ENCODE data around the gene ANKRD10. TPM values are rescaled to one million over a fixed set of nuclear protein-coding genes. Genes with fewer than 3 reads are reported as not detected.

The ANKRD10 gene
- total RNA-seq, 5 donors from 2014 or later (not counting 1 experiment from before 2014, with no cell fraction given): 93.7 to 133 (median 104) TPM

DNA sequence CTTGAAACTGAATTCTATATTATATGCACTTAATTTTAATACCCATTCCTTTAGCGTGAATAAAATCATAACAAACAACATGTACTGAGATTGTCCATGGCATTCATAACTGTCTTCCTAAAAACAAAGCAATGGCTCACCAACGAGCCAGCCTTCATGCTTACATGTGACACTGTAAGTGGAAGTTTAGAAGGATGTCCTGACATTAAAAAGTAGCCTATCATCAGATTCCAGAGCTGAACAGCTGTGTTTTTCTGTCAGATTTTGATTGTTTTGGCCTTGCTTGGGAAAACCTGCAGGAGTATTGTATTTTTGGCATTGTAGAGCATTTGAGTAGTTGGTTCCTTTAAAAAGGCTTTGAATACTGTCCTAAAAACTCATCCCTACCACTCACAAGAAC, 21.3 kb downstream of the ANKRD10 start:
- no CpG with 5 or more reads among the region's 2 CpGs for WGBS (ENCODE audit: insufficient coverage)

DNA sequence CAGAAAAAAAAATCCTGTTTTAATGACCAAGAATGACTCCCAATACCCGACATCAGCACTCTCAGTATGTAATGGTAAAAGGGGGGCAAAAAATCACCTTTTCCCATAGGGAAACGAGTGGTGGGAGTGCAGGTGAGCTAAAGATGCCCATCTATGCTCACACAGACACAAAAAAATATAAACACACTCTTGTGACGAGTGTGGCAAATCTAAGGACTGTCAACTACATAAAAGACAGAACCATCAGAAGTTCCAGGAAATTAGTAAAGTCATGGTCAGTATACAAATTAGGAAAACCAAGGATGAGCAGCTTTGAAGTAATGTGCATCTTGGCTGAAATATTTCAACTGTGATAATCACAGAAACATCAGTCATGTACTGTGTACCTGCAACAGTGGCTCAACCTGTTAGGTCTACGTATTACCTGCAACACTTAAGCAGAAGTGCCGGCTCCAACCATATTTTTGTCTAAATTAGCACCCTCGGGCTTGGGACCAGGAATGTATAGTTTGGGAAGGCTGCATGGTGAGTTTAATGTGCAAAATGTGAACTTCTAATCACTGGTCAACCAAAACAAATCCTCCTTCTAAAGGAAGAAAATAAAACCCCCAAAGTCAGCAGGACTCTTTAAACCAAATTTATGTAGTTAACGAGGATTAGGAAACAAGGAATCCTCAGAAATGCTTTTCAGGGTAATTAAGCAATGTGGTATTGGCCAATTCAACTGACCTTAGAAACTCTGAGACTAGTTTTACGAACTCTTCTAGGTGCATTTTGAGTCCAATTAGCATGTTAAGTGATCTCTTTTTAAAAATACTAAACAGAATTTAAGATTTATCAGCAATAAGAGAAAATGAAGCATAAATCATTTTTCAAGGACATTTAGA, 24.3 kb downstream of the ANKRD10 start:
- ATAC-seq (replicated peaks in 1 of 4) (no peak), DNase-seq (no peak)
- Mint-ChIP-seq H3K36me3 (peaks cover 20% of the 10 kb centered on the region), H3K4me3 (no peak overlapping the region), H3K27me3 (no peaks in the 10 kb centered on the region), H3K9me3 (no peaks in the 10 kb centered on the region), H3K4me1 (peaks cover 0 to 6% (median 3%) of the 10 kb centered on the region in 3 donors), H3K27ac (no peak overlapping the region)
- no peak overlapping the region for H3K4me3 ChIP-seq (ENCODE audit: control insufficient read depth in 1 of 2, extremely low read depth in 1 of 2, low read length in 1 of 2)
- H3K36me3 ChIP-seq (ENCODE audit: control insufficient read depth in 2 of 2, extremely low read depth in 1 of 2, insufficient read depth in 1 of 2, low read length in 1 of 2): peaks cover 0 to 20% of the 10 kb centered on the region in 2 donors
- H3K4me1 ChIP-seq (ENCODE audit: control insufficient read depth in 1 of 2, extremely low read depth in 1 of 2, insufficient read depth in 2 of 2, low read length in 2 of 2): no peaks in the 10 kb centered on the region
- ChIA-PET CTCF (no interaction called here), POLR2A (no interaction called here)
- 60% methylated on average over 1 of the region's 8 CpGs for WGBS (ENCODE audit: insufficient coverage)
- H3K27ac ChIP-seq (ENCODE audit: low read length): no peak overlapping the region
- H3K27me3 ChIP-seq (replicated peaks in 1 of 2; ENCODE audit: control insufficient read depth in 2 of 2, extremely low read depth in 1 of 2, insufficient read depth in 2 of 2, low read length in 1 of 2): no peaks in the 10 kb centered on the region
- no peaks in the 10 kb centered on the region for H3K9me3 ChIP-seq

More for the DNA sequence above, 21.3 kb downstream of the ANKRD10 start:
- Mint-ChIP-seq H3K27me3 (no peaks in the 10 kb centered on the region), H3K4me1 (peaks cover 2 to 6% (median 3%) of the 10 kb centered on the region in 3 donors), H3K4me3 (no peak overlapping the region), H3K36me3 (peaks cover 30% of the 10 kb centered on the region), H3K9me3 (no peaks in the 10 kb centered on the region), H3K27ac (peak overlapping the region in 1 of 2 donors; percentile 8)
- H3K4me3 ChIP-seq (ENCODE audit: control insufficient read depth in 1 of 2, extremely low read depth in 1 of 2, low read length in 1 of 2): no peak overlapping the region
- ChIA-PET POLR2A (no interaction called here), CTCF (no interaction called here)
- H3K36me3 ChIP-seq (ENCODE audit: control insufficient read depth in 2 of 2, extremely low read depth in 1 of 2, insufficient read depth in 1 of 2, low read length in 1 of 2): peaks cover 0 to 20% of the 10 kb centered on the region in 2 donors
- no peak for ATAC-seq (replicated peaks in 1 of 4)
- no peak for DNase-seq
- no peaks in the 10 kb centered on the region for H3K4me1 ChIP-seq (ENCODE audit: control insufficient read depth in 1 of 2, extremely low read depth in 1 of 2, insufficient read depth in 2 of 2, low read length in 2 of 2)
- H3K27me3 ChIP-seq (replicated peaks in 1 of 2; ENCODE audit: control insufficient read depth in 2 of 2, extremely low read depth in 1 of 2, insufficient read depth in 2 of 2, low read length in 1 of 2): no peaks in the 10 kb centered on the region
- H3K9me3 ChIP-seq: no peaks in the 10 kb centered on the region
- H3K27ac ChIP-seq (ENCODE audit: low read length): no peak overlapping the region

DNA sequence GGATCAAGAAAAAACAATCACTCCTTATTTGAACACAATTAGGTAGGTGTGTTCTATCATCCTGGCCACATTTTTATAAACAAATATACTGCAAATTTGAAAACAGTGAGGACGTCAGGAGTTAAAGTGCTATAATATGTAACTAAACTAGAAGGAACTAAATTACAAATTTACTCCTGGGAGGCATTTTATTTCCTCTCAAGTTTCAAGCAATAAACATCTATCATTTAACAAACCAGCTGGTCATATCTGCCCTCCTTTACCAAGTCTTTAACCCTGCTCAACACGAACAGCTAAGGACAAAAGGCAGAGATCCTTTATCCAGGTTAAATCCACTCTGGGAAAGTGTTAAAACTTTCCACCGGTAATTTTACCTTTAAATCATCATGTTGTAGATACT, 26.5 kb downstream of the ANKRD10 start:
- peaks cover 0 to 3% (median 0%) of the 10 kb centered on the region in 3 donors for H3K4me1 Mint-ChIP-seq
- Histone ChIP-seq H3K36me3 (ENCODE audit: control insufficient read depth in 2 of 2, extremely low read depth in 1 of 2, insufficient read depth in 1 of 2, low read length in 1 of 2) (peaks cover 0 to 14% of the 10 kb centered on the region in 2 donors), H3K27me3 (replicated peaks in 1 of 2; ENCODE audit: control insufficient read depth in 2 of 2, extremely low read depth in 1 of 2, insufficient read depth in 2 of 2, low read length in 1 of 2) (no peaks in the 10 kb centered on the region), H3K27ac (ENCODE audit: low read length) (no peak overlapping the region), H3K9me3 (no peaks in the 10 kb centered on the region), H3K4me3 (ENCODE audit: control insufficient read depth in 1 of 2, extremely low read depth in 1 of 2, low read length in 1 of 2) (no peak overlapping the region), H3K4me1 (ENCODE audit: control insufficient read depth in 1 of 2, extremely low read depth in 1 of 2, insufficient read depth in 2 of 2, low read length in 2 of 2) (no peaks in the 10 kb centered on the region)
- POLR2A ChIA-PET: no interaction called here
- H3K36me3 Mint-ChIP-seq: peaks cover 11% of the 10 kb centered on the region
- CTCF ChIA-PET: no interaction called here
- no peak for DNase-seq
- H3K27me3 Mint-ChIP-seq: no peaks in the 10 kb centered on the region
- H3K4me3 Mint-ChIP-seq: no peak overlapping the region
- ATAC-seq (replicated peaks in 1 of 4): no peak
- no peak overlapping the region for H3K27ac Mint-ChIP-seq
- no peaks in the 10 kb centered on the region for H3K9me3 Mint-ChIP-seq
- WGBS (ENCODE audit: insufficient coverage): no CpG with 5 or more reads among the region's 3 CpGs

DNA sequence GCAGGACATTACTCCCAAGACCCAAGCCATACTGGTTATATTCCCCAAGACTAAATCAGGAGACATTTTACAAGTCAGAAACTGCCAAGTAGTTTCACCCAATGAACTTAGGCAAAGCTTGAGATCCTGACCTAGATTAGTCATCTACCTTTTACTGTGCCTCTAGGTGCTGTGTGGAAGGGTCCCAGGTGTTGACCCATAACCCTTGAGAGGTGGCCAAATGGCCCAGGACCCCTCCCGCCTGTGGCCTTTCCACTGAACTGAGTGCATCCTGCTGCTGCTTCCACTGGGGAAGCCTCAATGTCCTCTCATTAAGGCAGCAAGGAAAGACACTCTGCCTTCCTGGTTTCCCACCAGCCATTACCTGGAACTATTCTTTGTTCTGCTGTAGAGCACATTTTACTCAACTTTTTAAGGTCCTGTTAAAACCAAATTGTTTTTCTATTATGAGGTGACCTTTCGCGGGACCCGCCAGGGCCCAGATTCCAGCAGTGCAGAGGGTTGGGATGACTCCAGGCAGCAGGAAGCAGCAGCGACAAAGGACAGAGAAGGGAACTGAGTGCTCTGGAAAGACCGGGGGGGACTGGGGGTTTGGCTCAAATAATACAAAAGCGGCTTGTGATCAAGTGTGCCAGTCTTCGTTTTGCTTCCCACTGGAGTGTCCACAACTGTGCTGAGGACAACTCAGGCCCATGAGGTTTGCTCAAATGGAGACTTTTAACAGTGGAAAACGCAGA, 27.1 kb downstream of the ANKRD10 start:
- Histone ChIP-seq H3K4me3 (ENCODE audit: control insufficient read depth in 1 of 2, extremely low read depth in 1 of 2, low read length in 1 of 2) (no peak overlapping the region), H3K27ac (ENCODE audit: low read length) (no peak overlapping the region), H3K36me3 (ENCODE audit: control insufficient read depth in 2 of 2, extremely low read depth in 1 of 2, insufficient read depth in 1 of 2, low read length in 1 of 2) (peaks cover 0 to 8% of the 10 kb centered on the region in 2 donors), H3K9me3 (no peaks in the 10 kb centered on the region), H3K27me3 (replicated peaks in 1 of 2; ENCODE audit: control insufficient read depth in 2 of 2, extremely low read depth in 1 of 2, insufficient read depth in 2 of 2, low read length in 1 of 2) (no peaks in the 10 kb centered on the region), H3K4me1 (ENCODE audit: control insufficient read depth in 1 of 2, extremely low read depth in 1 of 2, insufficient read depth in 2 of 2, low read length in 2 of 2) (no peaks in the 10 kb centered on the region)
- Mint-ChIP-seq H3K9me3 (no peaks in the 10 kb centered on the region), H3K4me1 (peaks cover 0 to 3% (median 0%) of the 10 kb centered on the region in 3 donors), H3K36me3 (peaks cover 5% of the 10 kb centered on the region), H3K27ac (no peak overlapping the region), H3K4me3 (no peak overlapping the region), H3K27me3 (no peaks in the 10 kb centered on the region)
- POLR2A ChIA-PET: no interaction called here
- no peak for ATAC-seq (replicated peaks in 1 of 4)
- 99% methylated on average over 6 of the region's 9 CpGs for WGBS (ENCODE audit: insufficient coverage)
- CTCF ChIA-PET: no interaction called here
- DNase-seq: no peak

DNA sequence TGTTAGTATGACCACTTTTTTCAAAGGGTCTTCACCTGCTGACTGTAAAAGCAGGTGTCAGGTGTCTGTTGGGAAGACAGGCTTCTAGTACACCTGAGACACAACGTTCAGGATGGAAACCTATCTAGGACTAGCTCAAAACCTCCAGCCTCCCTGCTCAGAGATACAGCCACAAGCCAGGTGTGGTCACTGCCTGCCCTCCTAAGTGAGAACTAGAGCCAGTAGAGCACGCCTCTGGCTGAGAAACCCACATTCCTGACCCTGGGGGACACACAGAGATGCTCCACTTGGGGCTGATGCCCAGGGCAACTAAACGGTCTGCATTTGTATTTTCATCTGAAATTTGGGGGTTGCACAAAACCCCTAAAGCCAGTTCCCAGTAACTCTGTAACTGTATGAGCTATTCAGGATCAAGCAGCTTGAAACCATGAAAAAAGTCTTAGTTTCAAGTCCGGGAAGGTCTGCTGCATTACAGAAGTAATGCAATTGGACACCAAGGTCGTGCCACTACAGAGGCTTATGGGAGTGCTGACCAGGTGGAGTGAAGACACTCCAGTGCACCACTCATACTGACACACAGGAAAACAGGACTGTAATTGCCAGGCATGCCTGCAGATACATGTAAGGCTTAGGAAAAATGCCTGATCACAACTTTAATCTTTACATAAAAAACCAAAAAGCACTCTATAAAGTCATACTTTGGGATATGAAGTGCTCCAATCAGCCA, 27.8 kb downstream of the ANKRD10 start:
- H3K27ac Mint-ChIP-seq: no peak overlapping the region
- 80% methylated on average over 4 of the region's 5 CpGs for WGBS (ENCODE audit: insufficient coverage)
- H3K4me3 ChIP-seq (ENCODE audit: control insufficient read depth in 1 of 2, extremely low read depth in 1 of 2, low read length in 1 of 2): no peak overlapping the region
- no peaks in the 10 kb centered on the region for H3K4me1 ChIP-seq (ENCODE audit: control insufficient read depth in 1 of 2, extremely low read depth in 1 of 2, insufficient read depth in 2 of 2, low read length in 2 of 2)
- no peak overlapping the region for H3K4me3 Mint-ChIP-seq
- ATAC-seq (replicated peaks in 1 of 4): no peak
- H3K27me3 Mint-ChIP-seq: no peaks in the 10 kb centered on the region
- H3K9me3 ChIP-seq: no peaks in the 10 kb centered on the region
- peaks cover 0 to 3% (median 0%) of the 10 kb centered on the region in 3 donors for H3K4me1 Mint-ChIP-seq
- peaks cover 0 to 3% of the 10 kb centered on the region in 2 donors for H3K36me3 ChIP-seq (ENCODE audit: control insufficient read depth in 2 of 2, extremely low read depth in 1 of 2, insufficient read depth in 1 of 2, low read length in 1 of 2)
- CTCF ChIA-PET: no interaction called here
- no peak for DNase-seq
- H3K36me3 Mint-ChIP-seq: no peaks in the 10 kb centered on the region
- POLR2A ChIA-PET: no interaction called here
- no peaks in the 10 kb centered on the region for H3K9me3 Mint-ChIP-seq
- H3K27ac ChIP-seq (ENCODE audit: low read length): no peak overlapping the region
- H3K27me3 ChIP-seq (replicated peaks in 1 of 2; ENCODE audit: control insufficient read depth in 2 of 2, extremely low read depth in 1 of 2, insufficient read depth in 2 of 2, low read length in 1 of 2): no peaks in the 10 kb centered on the region

Measured in T-cell (primary cell).